Pancreas (tissue), 10 donors: ENCODE results near the gene CLDN8. TPM values are rescaled to one million over a fixed set of nuclear protein-coding genes. Genes with fewer than 3 reads are reported as not detected.

Experiments
- ATAC-seq, 4 donors: fragments of 200-7000 bp; cut with Tn5 transposase; one replicate each; pipeline versions ENCODE4 v1.8.0 to v1.9.1; 2020; ENCODE audit warnings: mild to moderate bottlenecking in 4 of 4, moderate library complexity in 4 of 4
- DNase-seq, 6 donors: peaks; one replicate each; pipeline ENCODE4 v3.0.0-alpha.2; 2020
- FAIRE-seq: peaks from 2 replicates; lab custom pipeline; 2012; peaks lifted over from hg19 to GRCh38; lab: Jason Lieb, UNC
- H3K27ac ChIP-seq, 4 donors: fragments of 200-600 bp; sonication (generic); 1 replicate in 3 of 4; 2 replicates in 1 of 4; pipeline versions ENCODE4 v1.5.0 to v1.8.0; 2020
- H3K27me3 ChIP-seq, 4 donors: fragments of 200-600 bp; one replicate each; pipeline ENCODE4 v1.8.0; 2021
- H3K36me3 ChIP-seq, 3 donors: fragments of 200-600 bp; sonication (generic) in 1 of 3; one replicate each; pipeline versions ENCODE4 v1.5.0 to v1.8.0; 2020 to 2021
- H3K4me1 ChIP-seq, 3 donors: fragments of 200-600 bp; one replicate each; pipeline ENCODE4 v1.8.0; 2021
- H3K4me3 ChIP-seq, 4 donors: fragments of 200-600 bp; sonication (generic) in 2 of 4; one replicate each; pipeline versions ENCODE4 v1.5.0 to v1.8.0; 2020 to 2021
- H3K9me3 ChIP-seq, 4 donors: fragments of 200-600 bp; one replicate each; pipeline ENCODE4 v1.8.0; 2021
- CTCF ChIP-seq, 4 donors: fragments of 200-600 bp; sonication (generic) in 3 of 4; IDR thresholded peaks; one replicate each; pipeline versions ENCODE4 v1.5.0 to v1.8.0; 2021; ENCODE audit warnings: antibody characterized with exemption in 4 of 4
- WGBS, 2 donors: extraction: QIAGEN DNeasy Blood & Tissue Kit; methylation state at CpG; one replicate each; pipeline ENCODE4 v1.1.7; 2013; 5-methylcytosine and 5-hydroxymethylcytosine counted together
- intact Hi-C, 3 donors: fragments of 100-400 bp; cut with DNase I; formaldehyde crosslinking; loops; one replicate each; pipeline versions ENCODE4 v1.11.1 to v1.14.2; 2022
- polyA plus RNA-seq, 2 donors: library from polyadenylated mRNA; stranded (reverse); fragments of 200-250 nt; gene quantifications; one replicate each; pipeline ENCODE4 v1.2.3, GENCODE V29; 2013
- total RNA-seq, 6 donors: library from RNA; stranded (reverse); fragmentation: NEBNext Ultra II Directional in 4 of 6; extraction: Animal tissue kit (Norgen Biotek cat#: 25700) in 4 of 6; gene quantifications; one replicate each; pipeline versions ENCODE4 v1.2.1 to v1.2.4, GENCODE V29; 2021 to 2023
- donor health status: healthy with polysubstance abuse.
- donor health status: DM: no; HTN: no; CAD: no; lungs with moderate emphysema.
- donor health status: DM: no; HTN: no; CAD: no.
- donor health status: control.
- donor health status: control.
- donor health status: Bipolar disorder and iron deficiency.
- donor health status: DM: yes; HTN: yes; CAD: no.
- donor health status: DM: no; HTN: no; CAD: no.
- donor health status: DM: no; HTN: no; CAD: no.
- donor health status: DM: yes; HTN: yes; CAD: no.

Gene CLDN8
- total and polyA plus RNA-seq, 8 donors, result 0.09 to 0.22 (median 0.11) TPM; not detected in 4

DNA sequence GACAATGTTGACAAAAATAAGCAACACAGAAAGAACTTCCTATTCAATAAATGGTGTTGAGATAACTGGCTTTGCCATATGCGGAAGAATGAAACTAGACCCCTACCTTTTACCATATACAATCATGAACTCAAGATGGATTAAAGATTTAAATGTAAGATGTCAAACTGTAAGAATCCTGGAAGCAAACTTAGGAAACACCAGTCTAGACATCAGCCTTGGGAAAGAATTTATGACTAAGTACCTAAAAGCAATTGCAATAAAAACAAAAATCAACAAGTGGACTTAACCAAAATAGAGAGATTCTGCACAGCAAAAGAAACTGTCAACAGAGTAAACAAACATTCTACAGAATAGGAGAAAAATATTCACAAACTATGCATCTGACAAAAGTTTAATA lies 16.1 kb upstream of the CLDN8 start:
- Histone ChIP-seq H3K4me1 (no peaks in the 10 kb centered on the region), H3K9me3 (no peaks in the 10 kb centered on the region), H3K27me3 (no peaks in the 10 kb centered on the region), H3K4me3 (no peak overlapping the region), H3K27ac (no peak overlapping the region), H3K36me3 (no peaks in the 10 kb centered on the region)
- WGBS, 2 donors, result 94 to 97% methylated on average over 1 of the region's 1 CpG
- intact Hi-C loops, result no loop called here
- TF ChIP-seq CTCF (IDR thresholded peaks at IDR 0.05), result no peak
- no peak for ATAC-seq
- no peak for FAIRE-seq
- no peak for DNase-seq

DNA sequence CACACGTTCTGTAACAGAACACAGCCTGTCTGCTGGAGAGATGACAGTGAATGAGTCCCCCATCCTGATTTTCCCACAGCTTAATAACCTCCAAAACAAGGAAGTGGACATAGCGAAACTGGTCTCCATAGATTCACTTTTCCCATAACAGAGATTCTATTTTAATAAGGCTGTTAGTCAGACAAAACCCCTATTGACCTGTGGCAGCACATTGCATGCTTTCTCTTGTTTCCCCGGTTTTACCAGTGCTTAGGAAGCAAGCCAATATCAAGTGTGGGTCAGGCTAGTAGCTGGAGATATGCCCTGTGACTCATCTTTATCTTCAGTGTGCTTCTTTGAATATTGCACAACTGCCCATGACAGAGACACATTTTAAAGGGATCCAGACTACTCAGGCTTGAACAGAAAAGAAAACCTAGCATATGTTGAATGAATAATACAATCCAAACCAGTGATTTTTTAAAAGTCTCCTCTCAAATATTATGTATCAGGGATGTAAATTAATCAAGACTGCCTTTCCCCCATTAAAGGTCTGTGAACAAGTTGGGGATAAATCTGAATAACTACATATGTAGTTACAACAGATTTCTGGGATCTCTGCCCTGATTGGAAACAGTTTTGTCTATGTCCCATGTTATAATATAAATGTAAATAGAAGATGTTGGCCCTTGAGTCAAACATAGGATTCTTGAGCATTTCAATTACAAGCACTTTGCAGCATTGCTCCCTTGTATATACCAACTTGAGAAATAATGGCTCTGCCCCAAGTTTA lies 11.9 kb upstream of the CLDN8 start:
- peak in 3 of 6 donors; percentile 5 to 25 (median 24) for DNase-seq
- FAIRE-seq, result peak; percentile 32
- H3K4me1 ChIP-seq, result no peaks in the 10 kb centered on the region
- peak overlapping the region in 2 of 4 donors; percentile 56 to 58 for H3K27ac ChIP-seq
- no peaks in the 10 kb centered on the region for H3K36me3 ChIP-seq
- WGBS, 2 donors, result 25 to 30% methylated on average over 3 of the region's 3 CpGs
- no peak overlapping the region for H3K4me3 ChIP-seq
- ATAC-seq, result peak; percentile 46 to 93 (median 84)
- TF ChIP-seq CTCF (IDR thresholded peaks at IDR 0.05), result no peak
- no peaks in the 10 kb centered on the region for H3K9me3 ChIP-seq
- no peaks in the 10 kb centered on the region for H3K27me3 ChIP-seq
- intact Hi-C loops, result no loop called here

GRCh38 chr21:30227128-30227527 lies 11.2 kb upstream of the CLDN8 start:
- TF ChIP-seq CTCF (IDR thresholded peaks at IDR 0.05), result no peak
- H3K4me3 ChIP-seq, result no peak overlapping the region
- peak in 2 of 4 donors; percentile 22 to 42 for ATAC-seq

DNA sequence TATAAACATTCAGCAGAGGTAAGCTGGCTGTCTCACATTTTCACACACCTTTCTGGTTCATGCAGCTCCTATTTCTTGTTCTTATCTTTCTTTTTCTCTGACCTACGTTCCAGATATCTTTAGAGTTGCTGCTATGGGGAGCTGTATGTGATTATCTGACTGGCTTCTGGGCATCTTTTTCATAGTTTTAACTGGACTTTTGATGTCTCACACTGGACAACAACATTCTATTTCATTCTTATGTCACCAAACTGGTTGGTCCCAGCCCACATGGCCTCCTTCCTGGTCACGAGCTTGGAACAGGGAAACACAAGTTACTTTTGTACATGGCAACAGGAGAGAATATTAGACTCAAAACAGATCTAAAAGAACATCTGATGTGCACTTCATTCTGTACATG lies 7.7 kb upstream of the CLDN8 start:
- 44 to 45% methylated on average over 2 of the region's 2 CpGs for WGBS, 2 donors
- no peaks in the 10 kb centered on the region for H3K27me3 ChIP-seq
- no peak overlapping the region for H3K4me3 ChIP-seq
- H3K9me3 ChIP-seq, result no peaks in the 10 kb centered on the region
- DNase-seq (no peak), FAIRE-seq (no peak), ATAC-seq (peak in 1 of 4 donors; percentile 29)
- no peak overlapping the region for H3K27ac ChIP-seq
- no peak for TF ChIP-seq CTCF (IDR thresholded peaks at IDR 0.05)
- intact Hi-C loops, result no loop called here
- H3K36me3 ChIP-seq, result no peaks in the 10 kb centered on the region
- no peaks in the 10 kb centered on the region for H3K4me1 ChIP-seq

More at GRCh38 chr21:30227128-30227527, 11.2 kb upstream of the CLDN8 start:
- Histone ChIP-seq H3K27me3 (no peaks in the 10 kb centered on the region), H3K27ac (peak overlapping the region in 2 of 4 donors; percentile 56 to 58), H3K36me3 (no peaks in the 10 kb centered on the region), H3K4me1 (no peaks in the 10 kb centered on the region), H3K9me3 (no peaks in the 10 kb centered on the region)
- FAIRE-seq, result no peak
- WGBS, 2 donors, result 44 to 61% methylated on average over 1 of the region's 1 CpG
- no peak for DNase-seq
- intact Hi-C loops, result no loop called here

DNA sequence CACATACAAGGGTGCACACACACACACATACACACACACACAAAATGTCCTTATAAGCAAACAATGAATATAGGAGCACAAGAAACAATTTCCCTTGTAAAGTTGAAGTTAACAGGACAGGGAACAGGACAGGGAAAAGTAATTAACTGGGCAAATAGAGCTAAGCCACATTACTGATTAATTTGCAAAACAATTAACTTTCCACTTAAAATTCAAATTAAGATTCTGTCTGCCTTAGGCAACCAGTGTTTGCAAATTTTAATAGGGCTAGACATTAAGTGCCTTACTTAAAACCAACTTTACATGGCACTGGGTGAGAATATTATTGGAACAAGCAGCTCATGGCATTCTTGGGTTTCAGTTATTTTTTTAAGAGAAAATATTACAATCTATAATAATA lies 6.8 kb upstream of the CLDN8 start:
- ATAC-seq (no peak), FAIRE-seq (no peak)
- no peaks in the 10 kb centered on the region for H3K4me1 ChIP-seq

More for the DNA sequence above, 6.8 kb upstream of the CLDN8 start:
- Histone ChIP-seq H3K4me3 (no peak overlapping the region), H3K27me3 (no peaks in the 10 kb centered on the region), H3K36me3 (no peaks in the 10 kb centered on the region), H3K9me3 (no peaks in the 10 kb centered on the region), H3K27ac (no peak overlapping the region)
- no peak for TF ChIP-seq CTCF (IDR thresholded peaks at IDR 0.05)
- no peak for DNase-seq
- intact Hi-C loops, result no loop called here
